ENCODE data around the gene TBC1D23.

- TF ChIP-seq GATA3 (IDR thresholded peaks at IDR 0.05; ENCODE audit: low read depth, low read length) (no peak), GATA2 (IDR thresholded peaks at IDR 0.05; ENCODE audit: low read depth, low read length) (no peak)
Observed at GRCh38 chr3:100254168-100254777, 6.5 kb upstream of the TBC1D23 start.
